ENCODE data around the gene RRP36.
A peak's percentile ranks its signal among the peaks of the same experiment; 100 is the strongest.
"Not testable (repeated sequence)": the region's sequence is repeated elsewhere in the genome, so short reads cannot be mapped to it uniquely, and the experiment has no call there.

Gene RRP36, protein sequence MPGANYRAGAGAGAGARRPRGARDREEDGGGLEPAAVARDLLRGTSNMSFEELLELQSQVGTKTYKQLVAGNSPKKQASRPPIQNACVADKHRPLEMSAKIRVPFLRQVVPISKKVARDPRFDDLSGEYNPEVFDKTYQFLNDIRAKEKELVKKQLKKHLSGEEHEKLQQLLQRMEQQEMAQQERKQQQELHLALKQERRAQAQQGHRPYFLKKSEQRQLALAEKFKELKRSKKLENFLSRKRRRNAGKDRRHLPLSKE

DNA sequence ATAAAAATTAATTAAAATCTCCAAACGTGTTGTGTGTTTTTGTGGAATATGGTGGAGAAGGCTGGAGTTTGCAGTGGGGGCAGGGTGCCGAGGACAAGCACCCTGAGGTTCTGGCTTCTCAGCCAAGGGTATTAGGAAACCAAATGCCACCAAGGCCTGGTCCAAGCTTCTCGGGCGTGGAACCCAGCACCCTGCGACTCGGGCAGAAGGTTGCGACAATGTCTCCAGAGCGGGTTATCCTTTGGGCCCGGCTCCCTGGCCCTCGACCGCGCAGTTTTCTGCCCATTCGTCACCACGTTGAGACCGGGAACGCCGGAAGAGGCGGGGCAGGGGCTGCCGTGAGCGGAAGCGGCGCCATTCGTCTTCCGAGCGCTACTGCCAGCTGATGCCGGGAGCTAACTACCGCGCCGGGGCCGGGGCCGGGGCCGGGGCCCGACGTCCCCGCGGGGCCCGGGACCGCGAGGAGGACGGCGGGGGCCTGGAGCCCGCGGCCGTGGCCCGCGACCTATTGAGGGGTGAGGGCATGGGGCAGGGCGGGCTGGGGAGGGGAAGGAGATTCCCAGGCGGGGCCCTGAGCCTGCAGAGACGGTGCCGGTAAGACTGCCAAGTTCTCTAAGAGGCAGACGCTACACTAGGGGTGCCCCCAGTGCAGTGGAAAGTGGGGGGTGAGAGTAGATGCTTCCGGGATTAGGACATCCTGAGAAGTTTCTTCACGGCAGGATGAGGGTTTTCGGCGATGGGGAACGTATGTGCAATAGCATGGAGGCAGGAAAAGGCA is at the start of gene RRP36:
TSS of gene RRP36 (plus strand) at position 354 of the 778 bp plus-strand sequence. CDS start at position 386, 32 bp downstream.
- peak; percentile 38 to 72 (median 60) for DNase-seq (ENCODE audit: low read depth in 4 of 4, low spot score in 1 of 4)

DNA sequence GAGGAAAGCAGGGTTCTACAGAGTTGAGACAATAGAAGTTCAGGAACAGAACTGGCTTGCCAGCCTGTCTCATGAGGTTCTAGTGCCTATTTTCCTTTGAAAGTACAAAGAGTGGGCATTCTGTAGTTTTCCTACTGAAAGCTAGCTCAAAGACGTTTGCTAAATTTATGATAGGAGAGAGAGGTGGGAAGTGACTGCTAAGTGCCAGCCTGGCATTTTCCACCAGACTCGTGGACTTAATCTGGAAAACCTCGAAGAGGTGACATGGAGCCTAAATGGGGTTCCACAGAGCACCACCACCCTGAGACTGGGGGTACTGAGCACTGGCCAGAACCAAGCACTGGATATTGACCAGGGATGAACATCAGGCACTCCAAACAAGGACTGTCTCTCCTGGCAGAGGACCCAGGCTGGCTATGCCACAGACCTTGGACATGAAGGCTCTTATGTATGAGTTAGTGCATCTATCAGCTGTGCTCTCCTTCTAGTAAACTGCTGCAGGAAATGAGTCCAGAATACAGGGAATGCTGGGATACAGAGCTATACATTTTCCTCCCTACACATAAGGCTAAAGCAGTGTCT is 49.6 kb upstream of the RRP36 start:
- no peak for DNase-seq (ENCODE audit: low read depth in 4 of 4, low spot score in 1 of 4)

DNA sequence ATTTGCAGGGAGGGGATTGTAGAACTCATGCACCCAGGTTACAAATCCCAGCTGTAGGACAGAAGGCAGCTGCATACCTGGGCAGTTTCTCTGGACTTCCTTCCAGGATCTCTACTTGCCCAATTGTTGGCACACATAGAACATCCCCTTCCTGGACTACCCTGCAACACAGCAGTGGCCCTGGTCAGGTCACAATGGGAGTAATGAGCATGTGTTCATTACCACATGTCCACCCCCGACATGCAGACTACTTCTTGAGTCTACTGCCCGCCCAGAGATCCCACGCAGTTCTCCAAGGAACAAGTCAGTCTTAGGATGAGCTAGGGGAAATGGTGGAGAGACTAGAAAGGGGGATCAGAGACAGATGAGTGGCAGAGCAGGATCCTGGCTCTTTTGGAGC is 47.5 kb upstream of the RRP36 start:
- no peak for DNase-seq (ENCODE audit: low read depth in 4 of 4, low spot score in 1 of 4)

DNA sequence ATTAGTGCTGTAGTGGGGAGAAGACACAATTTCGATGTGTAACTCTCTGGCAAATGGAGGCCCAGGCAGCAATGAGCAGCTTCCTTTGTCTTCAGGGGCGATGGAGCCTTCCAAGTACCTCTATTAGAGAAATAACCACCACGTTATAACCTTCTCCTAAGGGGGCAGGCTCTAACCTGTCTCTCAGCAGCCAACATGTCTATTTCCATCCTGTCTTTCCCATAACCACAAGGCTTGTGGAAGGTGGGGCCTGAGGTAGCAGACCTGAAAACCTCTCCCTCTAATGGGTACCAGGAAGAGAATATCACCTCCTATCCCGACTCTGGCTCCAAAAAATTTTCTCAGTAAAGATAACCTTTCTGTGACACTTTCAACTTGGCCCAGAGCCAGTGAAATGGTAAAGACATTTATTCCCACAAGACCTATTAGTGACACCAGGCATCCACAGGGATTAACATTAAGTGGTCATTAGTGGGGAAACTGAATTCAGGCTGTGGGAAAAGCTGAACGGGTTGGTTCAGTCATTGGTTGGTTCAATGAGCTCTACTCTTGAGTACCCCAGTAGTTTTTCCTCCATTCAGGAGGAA is 46.4 kb upstream of the RRP36 start:
- DNase-seq (ENCODE audit: low read depth in 4 of 4, low spot score in 1 of 4), result no peak

DNA sequence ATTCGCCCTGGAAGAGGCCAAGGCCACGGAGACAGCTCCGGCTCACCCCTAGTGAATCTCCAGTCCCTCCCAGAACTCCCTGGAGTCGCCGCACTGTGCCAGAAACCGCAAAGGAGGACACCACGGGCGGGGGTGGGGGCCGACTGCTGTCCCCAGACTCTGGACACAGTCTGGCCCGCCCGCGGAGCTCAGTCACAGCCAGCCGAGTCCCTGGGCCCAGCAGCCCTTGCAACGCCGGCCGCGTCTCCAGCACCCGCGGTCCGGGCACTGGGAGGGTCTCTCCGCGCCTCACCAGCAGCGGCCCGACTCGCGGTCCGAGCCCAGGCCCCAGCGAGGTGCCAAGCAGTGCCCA is 43.0 kb upstream of the RRP36 start:
- DNase-seq (ENCODE audit: low read depth in 4 of 4, low spot score in 1 of 4), result no peak

DNA sequence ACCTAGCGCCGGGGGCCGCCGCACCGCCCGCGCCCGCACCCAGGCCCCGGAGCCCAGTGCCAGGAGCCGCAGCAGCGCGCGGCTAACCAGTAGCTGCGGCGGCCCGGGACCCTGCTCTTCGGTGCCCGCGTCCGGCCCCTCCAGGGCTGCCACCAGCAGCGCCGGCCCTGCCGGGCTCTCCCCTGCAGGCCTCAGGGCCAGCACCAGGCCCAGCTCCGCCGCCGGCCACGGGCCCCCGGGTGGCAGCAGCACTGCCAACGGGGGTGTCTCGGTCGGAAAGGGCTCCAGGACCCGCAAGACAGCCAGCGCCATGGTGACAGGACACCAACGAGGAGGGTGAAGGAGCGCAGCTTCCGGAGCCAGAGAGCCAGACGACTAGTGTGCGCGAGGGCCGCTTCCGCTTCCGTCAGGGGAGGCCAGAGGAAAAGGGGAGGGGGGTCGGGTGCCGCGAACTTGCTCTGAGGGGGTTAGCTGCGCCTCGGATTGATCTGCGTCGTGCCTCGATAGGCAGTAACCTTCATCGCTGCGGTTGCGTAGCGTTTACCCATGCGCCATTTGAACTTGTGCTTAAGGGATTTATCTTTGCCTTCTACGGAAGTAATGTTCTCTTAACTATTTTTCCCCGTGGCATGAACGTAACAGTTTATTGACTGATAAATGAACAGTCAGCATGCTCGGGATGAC is 42.4 kb upstream of the RRP36 start, which contains the start of gene PEX6:
TSS of gene PEX6 (minus strand) at position 343 of the 684 bp plus-strand sequence. CDS start at position 312, 31 bp downstream.
- DNase-seq (ENCODE audit: low read depth in 4 of 4, low spot score in 1 of 4), result peak; percentile 65 to 91 (median 90)

DNA sequence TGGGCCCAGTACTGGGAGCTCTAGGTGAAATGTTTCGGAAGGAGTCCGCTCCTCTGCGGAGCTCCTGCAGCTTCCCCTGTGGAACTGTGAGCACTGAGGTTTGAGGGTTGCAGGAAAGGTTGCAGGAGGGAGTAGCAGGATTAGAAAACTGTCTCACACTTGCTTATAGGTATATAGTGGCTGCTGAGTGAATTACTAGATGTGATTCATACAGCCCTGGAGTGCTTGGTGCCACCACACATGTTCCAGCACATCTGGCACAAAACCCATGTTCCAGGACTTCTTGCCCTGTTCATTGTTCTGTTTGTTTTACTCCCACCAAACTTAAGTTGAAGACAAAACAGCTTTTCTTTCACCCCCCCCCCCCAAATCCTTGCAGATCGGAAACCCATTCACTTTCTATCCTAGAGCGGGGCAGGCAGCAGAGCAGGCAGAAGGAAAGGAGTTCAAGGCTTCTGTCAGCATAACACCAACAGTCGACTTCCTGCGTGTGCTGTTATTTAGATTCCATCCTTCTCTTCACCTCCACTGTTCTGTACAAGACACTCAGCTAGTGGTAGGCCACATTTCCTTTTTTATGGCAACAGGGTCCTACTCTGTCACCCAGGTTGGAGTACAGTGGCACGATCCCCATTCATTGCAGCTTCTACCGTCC is 41.8 kb upstream of the RRP36 start:
- DNase-seq (ENCODE audit: low read depth in 4 of 4, low spot score in 1 of 4), result peak in 1 of 4 experiments; percentile 23

DNA sequence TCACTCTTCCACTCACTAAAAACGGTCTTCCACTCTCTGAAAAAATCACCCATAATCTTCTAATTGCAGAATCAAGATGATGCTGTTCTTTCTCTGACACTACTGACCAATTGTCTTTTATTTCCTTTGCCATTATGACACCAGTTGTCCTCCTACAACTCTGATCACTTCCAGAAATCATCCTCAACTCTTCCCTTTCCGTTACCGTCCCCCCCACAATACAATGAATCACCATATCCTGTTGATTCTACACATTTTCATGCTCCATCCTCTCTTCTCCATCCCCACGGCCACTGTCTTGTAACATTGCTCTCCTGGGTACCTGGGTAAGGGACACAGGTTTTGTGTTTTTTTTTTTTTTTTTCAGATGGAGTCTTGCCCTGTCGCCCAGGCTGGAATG is 39.6 kb upstream of the RRP36 start:
- DNase-seq (ENCODE audit: low read depth in 4 of 4, low spot score in 1 of 4), result no peak

DNA sequence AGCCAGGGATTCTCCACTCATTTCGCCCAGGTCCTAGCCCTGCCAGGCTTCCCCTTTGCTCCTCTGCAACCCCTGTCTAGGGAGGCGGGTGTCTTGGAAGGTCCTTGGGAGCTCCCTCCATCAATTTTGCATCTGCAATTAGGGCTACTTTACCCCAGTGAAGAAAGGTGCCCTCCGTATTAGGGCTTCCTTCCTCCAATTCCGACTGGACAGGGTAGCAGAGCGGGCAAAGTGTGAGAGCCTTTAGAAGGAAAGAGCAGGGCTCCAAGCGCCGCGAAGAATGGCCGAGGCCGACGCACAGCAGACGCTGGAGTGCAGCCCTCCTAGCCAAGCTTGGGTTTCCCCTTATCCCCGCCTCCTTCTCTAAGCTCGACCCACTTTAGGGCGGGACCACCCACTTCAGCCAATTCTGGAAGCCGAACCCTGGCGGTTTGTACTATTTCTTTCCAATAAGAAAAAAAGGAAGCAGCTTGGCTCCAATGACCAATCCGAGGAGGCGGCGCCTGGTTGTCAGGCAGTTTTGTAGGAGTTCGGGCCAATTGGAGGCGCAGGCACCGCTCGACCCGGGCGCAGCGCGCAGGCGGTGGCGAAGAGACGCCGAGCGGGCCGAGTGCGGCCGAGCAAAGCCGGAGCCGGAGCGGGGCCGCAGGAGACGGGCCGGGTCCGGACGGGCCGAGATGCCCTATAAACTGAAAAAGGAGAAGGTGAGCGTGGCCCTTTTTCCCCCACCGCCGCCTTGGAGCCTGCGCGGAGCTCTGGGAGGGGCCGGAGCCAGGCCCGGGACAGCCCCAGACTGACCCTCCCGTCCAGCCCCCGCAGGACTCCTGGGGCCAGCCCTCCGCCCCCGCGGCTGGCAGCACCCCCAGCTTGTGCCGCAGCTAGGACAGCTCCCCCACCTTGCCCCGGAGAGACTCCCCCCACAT is 37.2 kb upstream of the RRP36 start, which contains the start of gene PPP2R5D:
TSS of gene PPP2R5D (plus strand) at position 570 of the 923 bp plus-strand sequence. CDS start at position 678, 108 bp downstream.
- peak; percentile 73 to 97 (median 92) for DNase-seq (ENCODE audit: low read depth in 4 of 4, low spot score in 1 of 4)

DNA sequence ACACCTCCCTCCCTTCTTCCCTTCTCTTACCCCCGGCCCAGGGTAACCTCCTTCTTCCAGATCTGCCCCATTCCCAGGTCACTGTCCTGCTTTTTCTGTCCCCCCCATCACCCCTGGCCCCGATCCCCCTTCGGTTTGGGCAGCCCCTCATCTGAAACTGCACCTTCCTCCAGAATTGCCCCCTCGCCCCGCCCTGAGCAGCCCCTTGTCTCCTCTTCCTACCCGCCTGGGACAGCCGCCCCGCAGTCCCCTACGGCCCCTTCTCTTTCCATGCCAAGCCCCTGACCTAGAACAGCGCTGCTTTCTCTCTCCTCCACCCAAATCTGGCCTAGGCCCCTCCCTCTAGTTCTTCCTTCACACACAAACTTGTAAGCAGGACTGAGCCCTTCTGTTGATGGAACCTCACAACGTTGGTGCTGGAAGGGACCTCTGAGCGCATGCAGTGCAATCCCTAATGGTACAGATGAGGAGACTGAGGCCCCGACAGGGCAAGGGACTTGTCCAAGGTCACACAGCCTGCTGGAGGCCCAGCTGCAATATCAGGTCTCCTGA is 36.4 kb upstream of the RRP36 start:
- no peak for DNase-seq (ENCODE audit: low read depth in 4 of 4, low spot score in 1 of 4)

DNA sequence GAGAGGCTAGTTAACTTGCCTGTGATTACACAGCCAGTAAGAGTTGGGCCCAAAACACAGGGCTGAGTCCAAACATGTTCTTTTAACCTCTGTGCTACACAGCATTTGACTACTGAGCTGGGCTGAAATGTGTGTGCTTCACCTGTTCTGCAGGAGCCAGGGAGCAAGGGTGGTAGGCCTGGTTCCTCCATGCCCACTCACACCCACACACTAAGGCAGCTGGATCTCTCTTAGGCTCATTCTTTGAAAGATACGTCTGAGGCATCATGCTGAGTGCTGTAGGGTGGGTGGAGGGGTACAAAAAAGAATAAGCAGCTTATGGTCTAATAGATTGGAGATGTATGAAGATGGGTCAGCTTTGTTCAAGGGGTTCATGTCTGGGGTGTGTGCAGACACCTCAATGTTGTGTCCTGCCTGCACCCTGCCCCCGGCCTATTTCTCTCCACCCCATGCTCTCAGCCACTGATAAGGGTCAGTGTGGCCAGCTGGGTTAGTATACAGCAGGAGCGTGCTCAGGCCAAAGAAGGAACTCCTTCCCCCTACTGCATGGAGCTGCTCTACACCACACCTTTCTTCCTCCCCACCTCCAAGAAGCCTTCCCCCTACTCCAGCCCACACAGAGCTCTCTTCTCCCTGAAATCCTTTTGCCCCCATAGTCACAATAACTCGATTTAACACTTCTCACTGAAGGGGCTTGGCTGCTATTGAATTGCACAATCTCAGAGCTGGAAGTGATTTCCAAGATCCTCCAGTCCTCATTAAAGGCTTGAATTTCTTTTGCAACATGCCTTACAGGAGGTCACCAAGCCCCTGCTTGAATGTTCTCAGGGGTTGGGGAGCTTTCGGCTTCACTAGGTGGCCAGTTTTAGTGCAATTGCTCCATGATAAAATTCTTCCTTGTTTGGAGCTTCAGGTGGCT is 33.6 kb upstream of the RRP36 start:
- no peak for DNase-seq (ENCODE audit: low read depth in 4 of 4, low spot score in 1 of 4)

DNA sequence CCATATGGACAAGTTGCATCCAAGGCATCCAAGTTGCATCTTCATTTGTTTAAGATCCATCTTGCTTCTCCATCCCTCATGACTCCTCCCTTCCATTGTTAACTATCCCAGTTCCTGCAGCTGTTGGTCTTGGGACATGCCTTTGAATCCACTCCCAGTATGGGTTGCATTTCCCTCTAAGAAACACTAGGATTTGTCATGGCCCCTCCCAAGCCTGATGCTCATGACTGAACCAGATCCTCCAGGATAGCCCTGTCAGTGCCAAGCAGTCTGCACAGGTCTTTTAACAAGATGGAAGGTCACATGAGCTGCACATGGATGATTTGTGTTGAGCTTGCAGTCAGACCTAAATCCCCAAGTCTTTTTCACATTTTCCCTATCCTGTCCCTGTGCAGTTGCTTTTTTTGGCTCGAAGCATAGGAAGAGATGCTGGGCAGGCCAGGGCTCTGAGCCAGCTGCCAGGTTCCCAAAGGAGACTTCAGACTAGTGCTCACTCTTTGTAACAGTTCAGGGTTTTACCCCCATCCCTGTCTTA is 32.9 kb upstream of the RRP36 start:
- DNase-seq (ENCODE audit: low read depth in 4 of 4, low spot score in 1 of 4), result no peak

DNA sequence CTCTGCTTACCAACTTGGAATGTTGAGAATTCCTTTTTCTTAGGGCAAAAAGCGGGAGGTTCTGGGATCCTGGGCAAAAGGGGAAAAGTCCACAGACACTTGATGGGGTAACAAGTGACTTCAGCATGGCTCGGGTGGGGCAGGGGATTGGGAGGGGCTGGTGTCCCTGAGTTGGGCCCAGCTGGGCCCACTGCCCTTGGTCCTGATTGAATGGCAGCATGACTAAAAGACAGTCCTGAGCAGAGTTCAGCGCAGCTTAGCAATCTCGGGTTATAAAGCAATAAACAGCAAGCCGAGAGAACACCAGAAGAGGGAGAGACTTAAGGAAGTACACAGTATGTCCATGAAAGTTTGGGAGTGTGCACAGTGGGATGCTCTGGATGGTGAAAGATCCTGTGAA is 31.5 kb upstream of the RRP36 start:
- no peak for DNase-seq (ENCODE audit: low read depth in 4 of 4, low spot score in 1 of 4)

DNA sequence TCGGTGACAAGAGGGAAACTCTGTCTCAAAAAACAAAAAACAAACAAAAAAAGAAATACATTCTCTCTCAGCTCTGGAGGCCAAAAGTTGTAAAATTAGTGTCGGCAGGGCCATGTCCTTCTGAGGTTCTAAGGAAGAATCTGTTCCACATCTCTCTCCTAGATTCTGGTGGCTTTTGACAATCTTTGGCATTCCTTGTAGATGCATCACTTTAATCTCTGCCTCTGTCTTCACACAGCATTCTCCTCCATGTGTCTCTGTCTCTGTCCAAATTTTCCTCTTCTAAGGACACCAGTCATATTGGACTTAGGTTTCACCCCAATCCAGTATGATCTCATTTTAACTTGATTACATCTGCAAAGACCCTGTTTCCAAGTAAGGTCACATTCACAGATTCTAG is 28.0 kb upstream of the RRP36 start:
- no peak for DNase-seq (ENCODE audit: low read depth in 4 of 4, low spot score in 1 of 4)

DNA sequence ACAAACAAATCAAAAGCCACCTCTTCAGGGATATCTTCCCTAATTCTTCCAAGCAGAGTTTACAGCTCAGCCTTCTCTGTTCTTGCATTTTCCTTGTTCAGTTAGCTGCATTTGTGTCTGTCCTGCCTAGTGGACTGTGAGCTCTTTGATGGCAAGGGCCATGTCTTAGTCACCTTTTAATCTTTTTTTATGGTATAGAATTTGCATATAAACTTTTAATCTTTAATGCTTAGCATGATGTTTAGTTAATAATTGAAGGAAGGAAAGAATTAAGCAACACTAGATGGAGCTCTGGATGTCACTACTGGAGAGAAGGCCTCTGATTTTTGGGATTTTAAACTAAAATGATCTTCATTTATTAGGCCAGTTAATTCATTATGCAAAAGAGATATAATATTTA is 24.9 kb upstream of the RRP36 start:
- DNase-seq (ENCODE audit: low read depth in 4 of 4, low spot score in 1 of 4), result no peak

DNA sequence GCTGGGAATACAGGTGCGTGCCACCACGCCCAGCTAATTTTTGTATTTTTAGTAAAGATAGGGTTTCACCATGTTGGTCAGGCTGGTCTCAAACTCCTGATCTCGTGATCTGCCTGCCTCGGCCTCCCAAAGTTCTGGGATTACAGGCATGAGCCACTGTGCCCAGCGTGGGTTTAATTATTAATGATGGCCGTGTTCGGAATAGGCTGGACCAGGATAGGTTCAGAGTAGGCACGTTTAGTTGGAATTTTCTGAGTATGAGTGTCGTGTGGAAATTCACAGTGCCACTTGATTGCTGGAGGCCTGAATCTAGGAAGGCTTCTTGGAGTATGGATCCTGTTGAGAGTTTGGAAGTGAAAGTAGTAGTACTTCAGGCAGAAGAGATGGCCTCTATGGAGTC is 23.2 kb upstream of the RRP36 start:
- not testable (repeated sequence) for DNase-seq (ENCODE audit: low read depth in 4 of 4, low spot score in 1 of 4)

DNA sequence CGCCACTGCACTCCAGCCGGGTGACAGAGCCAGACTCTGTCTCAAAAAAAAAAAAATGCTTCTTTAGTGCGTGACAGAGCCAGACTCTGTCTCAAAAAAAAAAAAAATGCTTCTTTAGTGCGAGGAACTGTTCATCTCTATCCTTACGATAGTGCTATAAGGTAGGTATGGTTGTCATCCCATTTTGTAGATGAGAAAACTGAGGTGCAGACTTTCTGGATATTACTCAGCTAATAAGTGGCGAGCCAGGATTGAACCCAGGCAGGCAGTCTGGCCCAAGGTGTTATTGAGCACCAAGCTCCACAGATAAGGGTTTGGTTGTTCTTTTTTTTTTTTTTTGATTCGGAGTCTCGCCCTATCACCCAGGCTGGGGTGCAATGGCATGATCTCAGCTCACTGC is 19.6 kb upstream of the RRP36 start:
- DNase-seq (ENCODE audit: low read depth in 4 of 4, low spot score in 1 of 4), result no peak

DNA sequence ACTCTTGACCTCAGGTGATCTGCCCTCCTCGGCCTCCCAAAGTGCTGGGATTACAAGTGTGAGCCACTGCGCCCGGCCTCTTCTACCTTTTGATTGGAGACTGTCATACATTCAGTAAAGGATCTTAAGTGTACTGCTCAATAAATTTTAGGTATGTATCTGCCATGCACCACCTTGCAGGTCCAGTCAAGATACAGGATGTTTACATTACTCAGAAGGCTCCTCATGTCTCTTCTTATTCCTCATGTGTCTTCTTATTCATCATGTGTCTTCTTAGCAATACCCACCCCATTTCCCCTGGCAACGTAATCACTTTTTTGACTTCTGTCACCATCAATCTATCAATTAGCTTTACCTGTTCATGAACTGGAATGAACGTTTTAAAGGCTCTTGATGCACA is 15.6 kb upstream of the RRP36 start:
- DNase-seq (ENCODE audit: low read depth in 4 of 4, low spot score in 1 of 4), result no peak
